HL-60 (cell line): Measurements from ENCODE around the gene TAF6L.

Experiments
- CTCF ChIP-seq: IDR thresholded peaks from one replicate; pipeline ENCODE4 v1.5.1; 2011; ENCODE audit warnings: low read length, control low read depth, inconsistent platforms; ENCODE audit not compliant: insufficient read depth
- POLR2AphosphoS5 ChIP-seq: IDR thresholded peaks from 2 replicates; pipeline ENCODE4 v1.6.1; 2012; ENCODE audit warnings: low read depth
- TF ChIP-seq, protein P1 (sequence below): IDR thresholded peaks from 2 replicates; pipeline ENCODE4 v1.6.1; 2012; ENCODE audit warnings: low read depth; ENCODE audit not compliant: insufficient replicate concordance

- TF ChIP-seq POLR2AphosphoS5 (no peak), CTCF (no peak)
- TF ChIP-seq, protein P1, sequence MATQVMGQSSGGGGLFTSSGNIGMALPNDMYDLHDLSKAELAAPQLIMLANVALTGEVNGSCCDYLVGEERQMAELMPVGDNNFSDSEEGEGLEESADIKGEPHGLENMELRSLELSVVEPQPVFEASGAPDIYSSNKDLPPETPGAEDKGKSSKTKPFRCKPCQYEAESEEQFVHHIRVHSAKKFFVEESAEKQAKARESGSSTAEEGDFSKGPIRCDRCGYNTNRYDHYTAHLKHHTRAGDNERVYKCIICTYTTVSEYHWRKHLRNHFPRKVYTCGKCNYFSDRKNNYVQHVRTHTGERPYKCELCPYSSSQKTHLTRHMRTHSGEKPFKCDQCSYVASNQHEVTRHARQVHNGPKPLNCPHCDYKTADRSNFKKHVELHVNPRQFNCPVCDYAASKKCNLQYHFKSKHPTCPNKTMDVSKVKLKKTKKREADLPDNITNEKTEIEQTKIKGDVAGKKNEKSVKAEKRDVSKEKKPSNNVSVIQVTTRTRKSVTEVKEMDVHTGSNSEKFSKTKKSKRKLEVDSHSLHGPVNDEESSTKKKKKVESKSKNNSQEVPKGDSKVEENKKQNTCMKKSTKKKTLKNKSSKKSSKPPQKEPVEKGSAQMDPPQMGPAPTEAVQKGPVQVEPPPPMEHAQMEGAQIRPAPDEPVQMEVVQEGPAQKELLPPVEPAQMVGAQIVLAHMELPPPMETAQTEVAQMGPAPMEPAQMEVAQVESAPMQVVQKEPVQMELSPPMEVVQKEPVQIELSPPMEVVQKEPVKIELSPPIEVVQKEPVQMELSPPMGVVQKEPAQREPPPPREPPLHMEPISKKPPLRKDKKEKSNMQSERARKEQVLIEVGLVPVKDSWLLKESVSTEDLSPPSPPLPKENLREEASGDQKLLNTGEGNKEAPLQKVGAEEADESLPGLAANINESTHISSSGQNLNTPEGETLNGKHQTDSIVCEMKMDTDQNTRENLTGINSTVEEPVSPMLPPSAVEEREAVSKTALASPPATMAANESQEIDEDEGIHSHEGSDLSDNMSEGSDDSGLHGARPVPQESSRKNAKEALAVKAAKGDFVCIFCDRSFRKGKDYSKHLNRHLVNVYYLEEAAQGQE = no peak
Measured at GRCh38 chr11:62835336-62835735, 64.1 kb downstream of the TAF6L start.
